ENCODE measurements around the gene CPN1. TPM values are rescaled to one million over a fixed set of nuclear protein-coding genes. Genes with fewer than 3 reads are reported as not detected.

CPN1 gene
- total and polyA plus RNA-seq, 2 donors from 2014 or later, result 0.43 TPM; not detected in 1

DNA sequence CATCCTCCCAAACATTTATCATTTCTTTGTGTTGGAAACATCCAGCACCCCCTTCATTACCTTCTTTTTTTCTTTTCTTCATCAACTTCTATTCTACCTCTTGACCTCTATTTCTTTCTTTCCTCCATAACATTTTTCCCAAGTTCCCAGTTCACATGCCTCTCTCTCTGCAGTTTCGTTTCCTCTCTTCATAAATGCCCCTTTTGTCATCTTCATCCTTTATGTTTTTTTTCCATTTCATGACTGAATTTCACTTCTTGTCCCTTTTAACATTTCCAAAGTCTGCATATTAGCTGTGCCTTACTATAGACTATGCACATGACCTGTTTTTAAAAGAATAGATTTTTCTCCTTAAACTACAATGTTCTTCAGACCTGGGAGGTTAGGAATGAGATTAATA is 23.7 kb downstream of the CPN1 start:
- Histone ChIP-seq H3K9ac (ENCODE audit: low read length in 3 of 3) (no peak overlapping the region), H3K36me3 (ENCODE audit: control insufficient read depth in 2 of 3, insufficient read depth in 3 of 3, low read length in 3 of 3) (no peaks in the 10 kb centered on the region), H3K9me3 (ENCODE audit: control insufficient read depth in 2 of 3, insufficient read depth in 1 of 3, low read length in 3 of 3) (peaks cover 0 to 4% (median 0%) of the 10 kb centered on the region in 3 donors), H3K27me3 (ENCODE audit: control insufficient read depth, insufficient read depth, low read length) (no peaks in the 10 kb centered on the region), H3K27ac (ENCODE audit: low read depth in 2 of 2, low read length in 2 of 2) (no peak overlapping the region), H3K4me1 (ENCODE audit: control insufficient read depth in 2 of 3, insufficient read depth in 2 of 3, low read depth in 1 of 3, low read length in 3 of 3) (no peaks in the 10 kb centered on the region), H3K4me3 (ENCODE audit: low read length in 3 of 3) (no peak overlapping the region)
- TF ChIP-seq, protein P1, sequence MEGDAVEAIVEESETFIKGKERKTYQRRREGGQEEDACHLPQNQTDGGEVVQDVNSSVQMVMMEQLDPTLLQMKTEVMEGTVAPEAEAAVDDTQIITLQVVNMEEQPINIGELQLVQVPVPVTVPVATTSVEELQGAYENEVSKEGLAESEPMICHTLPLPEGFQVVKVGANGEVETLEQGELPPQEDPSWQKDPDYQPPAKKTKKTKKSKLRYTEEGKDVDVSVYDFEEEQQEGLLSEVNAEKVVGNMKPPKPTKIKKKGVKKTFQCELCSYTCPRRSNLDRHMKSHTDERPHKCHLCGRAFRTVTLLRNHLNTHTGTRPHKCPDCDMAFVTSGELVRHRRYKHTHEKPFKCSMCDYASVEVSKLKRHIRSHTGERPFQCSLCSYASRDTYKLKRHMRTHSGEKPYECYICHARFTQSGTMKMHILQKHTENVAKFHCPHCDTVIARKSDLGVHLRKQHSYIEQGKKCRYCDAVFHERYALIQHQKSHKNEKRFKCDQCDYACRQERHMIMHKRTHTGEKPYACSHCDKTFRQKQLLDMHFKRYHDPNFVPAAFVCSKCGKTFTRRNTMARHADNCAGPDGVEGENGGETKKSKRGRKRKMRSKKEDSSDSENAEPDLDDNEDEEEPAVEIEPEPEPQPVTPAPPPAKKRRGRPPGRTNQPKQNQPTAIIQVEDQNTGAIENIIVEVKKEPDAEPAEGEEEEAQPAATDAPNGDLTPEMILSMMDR (IDR thresholded peaks at IDR 0.05; ENCODE audit: borderline replicate concordance, extremely low read depth, insufficient read depth), result no peak
- no peak for FAIRE-seq
- no peak for DNase-seq
- intact Hi-C loops (cut with DNase I), result no loop called here

DNA sequence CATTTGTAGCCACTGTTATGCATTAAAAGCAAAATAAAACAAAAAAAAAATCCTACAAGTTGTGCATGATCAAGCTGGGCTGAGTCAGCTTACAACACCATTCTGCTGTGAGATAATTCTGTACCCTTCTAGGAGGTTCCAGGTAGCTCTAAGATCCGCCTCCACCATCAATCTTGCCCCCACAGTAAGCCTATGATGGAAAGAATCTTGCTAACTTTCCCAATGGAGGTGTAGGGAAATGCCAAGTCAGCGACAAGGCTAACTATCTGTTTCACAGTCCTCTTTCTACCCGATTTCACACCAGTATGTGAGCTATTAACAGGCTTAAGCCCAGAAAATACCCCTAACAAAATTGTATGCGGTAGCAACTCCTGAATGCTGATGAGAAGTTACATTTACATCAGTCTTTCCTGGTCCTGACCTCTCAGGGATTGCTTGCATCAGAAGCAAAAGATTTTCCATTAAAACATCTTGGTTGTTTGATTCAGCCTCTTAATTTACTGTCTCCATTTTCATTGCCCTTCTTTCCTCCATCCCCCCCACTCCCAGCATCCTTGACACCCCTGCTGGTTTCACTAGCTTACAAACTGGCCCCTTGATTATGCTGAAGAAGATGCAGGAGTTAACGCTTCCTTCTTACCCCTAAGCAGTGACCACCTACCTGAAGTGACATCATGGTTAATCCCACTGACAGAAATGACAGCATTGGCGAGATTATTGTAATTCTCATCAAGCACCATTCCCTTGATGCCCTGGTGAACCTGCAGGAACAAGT is 27.8 kb downstream of the CPN1 start:
- Histone ChIP-seq H3K9me3 (ENCODE audit: control insufficient read depth in 2 of 3, insufficient read depth in 1 of 3, low read length in 3 of 3) (peaks cover 0 to 4% (median 0%) of the 10 kb centered on the region in 3 donors), H3K36me3 (ENCODE audit: control insufficient read depth in 2 of 3, insufficient read depth in 3 of 3, low read length in 3 of 3) (no peaks in the 10 kb centered on the region), H3K4me3 (ENCODE audit: low read length in 3 of 3) (no peak overlapping the region), H3K9ac (ENCODE audit: low read length in 3 of 3) (no peak overlapping the region), H3K27me3 (ENCODE audit: control insufficient read depth, insufficient read depth, low read length) (no peaks in the 10 kb centered on the region), H3K27ac (ENCODE audit: low read depth in 2 of 2, low read length in 2 of 2) (no peak overlapping the region), H3K4me1 (ENCODE audit: control insufficient read depth in 2 of 3, insufficient read depth in 2 of 3, low read depth in 1 of 3, low read length in 3 of 3) (no peaks in the 10 kb centered on the region)
- intact Hi-C loops (cut with DNase I), result no loop called here
- TF ChIP-seq, protein P1 (IDR thresholded peaks at IDR 0.05; ENCODE audit: borderline replicate concordance, extremely low read depth, insufficient read depth), result no peak
- no peak for DNase-seq
- FAIRE-seq, result no peak

GRCh38 chr10:100046021-100046486 is 35.6 kb downstream of the CPN1 start:
- intact Hi-C loops (cut with DNase I), result no loop called here
- Histone ChIP-seq H3K36me3 (ENCODE audit: control insufficient read depth in 2 of 3, insufficient read depth in 3 of 3, low read length in 3 of 3) (no peaks in the 10 kb centered on the region), H3K4me3 (ENCODE audit: low read length in 3 of 3) (no peak overlapping the region), H3K9me3 (ENCODE audit: control insufficient read depth in 2 of 3, insufficient read depth in 1 of 3, low read length in 3 of 3) (no peaks in the 10 kb centered on the region), H3K27me3 (ENCODE audit: control insufficient read depth, insufficient read depth, low read length) (no peaks in the 10 kb centered on the region), H3K9ac (ENCODE audit: low read length in 3 of 3) (no peak overlapping the region), H3K4me1 (ENCODE audit: control insufficient read depth in 2 of 3, insufficient read depth in 2 of 3, low read depth in 1 of 3, low read length in 3 of 3) (peaks cover 0 to 7% (median 3%) of the 10 kb centered on the region in 3 donors), H3K27ac (ENCODE audit: low read depth in 2 of 2, low read length in 2 of 2) (no peak overlapping the region)
- TF ChIP-seq, protein P1 (IDR thresholded peaks at IDR 0.05; ENCODE audit: borderline replicate concordance, extremely low read depth, insufficient read depth), result peak; percentile 98
- DNase-seq (peak; percentile 91 to 94 (median 92)), FAIRE-seq (no peak)
